Astrocyte (in vitro differentiated cells and primary cell): ENCODE measurements around the gene DISP1. TPM values are rescaled to one million over a fixed set of nuclear protein-coding genes. Genes with fewer than 3 reads are reported as not detected.

Source experiments
- DNase-seq: peaks from one replicate; pipeline ENCODE4 v3.0.0-alpha.2; 2010; ENCODE audit warnings: low read depth
- FAIRE-seq: peaks from 2 replicates; lab custom pipeline; 2011; peaks lifted over from hg19 to GRCh38; lab: Jason Lieb, UNC
- H2AFZ ChIP-seq: 2 replicates; pipeline ENCODE4 v1.6.0; 2012; ENCODE audit warnings: low read depth, low read length, inconsistent platforms
- H3K27ac ChIP-seq: 2 replicates; pipeline ENCODE4 v1.5.1; 2011; ENCODE audit warnings: low read depth, low read length, inconsistent platforms
- H3K27me3 ChIP-seq: 2 replicates; pipeline ENCODE4 v1.6.0; 2011; ENCODE audit warnings: low read length, inconsistent platforms; ENCODE audit not compliant: insufficient read depth
- H3K36me3 ChIP-seq: 2 replicates; pipeline ENCODE4 v1.5.1; 2011; ENCODE audit warnings: low read length, inconsistent platforms; ENCODE audit not compliant: insufficient read depth
- H3K4me1 ChIP-seq: 2 replicates; pipeline ENCODE4 v1.5.1; 2011; ENCODE audit warnings: low read length, inconsistent platforms; ENCODE audit not compliant: insufficient read depth
- H3K4me2 ChIP-seq: 2 replicates; pipeline ENCODE4 v1.6.0; 2012; ENCODE audit warnings: low read length, inconsistent platforms
- H3K4me3 ChIP-seq: 2 replicates; pipeline ENCODE4 v1.5.1; 2011; ENCODE audit warnings: low read depth, mild to moderate bottlenecking, low read length, inconsistent platforms; ENCODE audit not compliant: insufficient read depth
- H3K79me2 ChIP-seq: 2 replicates; pipeline ENCODE4 v1.6.0; 2012; ENCODE audit warnings: mild to moderate bottlenecking, low read length, inconsistent platforms; ENCODE audit not compliant: insufficient read depth
- H3K9ac ChIP-seq: 2 replicates; pipeline ENCODE4 v1.6.0; 2012; ENCODE audit warnings: mild to moderate bottlenecking, low read length, inconsistent platforms
- H3K9me3 ChIP-seq: 2 replicates; pipeline ENCODE4 v1.5.1; 2012; ENCODE audit warnings: low read depth, mild to moderate bottlenecking, low read length, inconsistent platforms; ENCODE audit not compliant: insufficient read depth
- H4K20me1 ChIP-seq: 2 replicates; pipeline ENCODE4 v1.6.0; 2012; ENCODE audit warnings: low read length, inconsistent platforms; ENCODE audit not compliant: insufficient read depth
- H3K27ac Mint-ChIP-seq: one replicate; pipeline ENCODE4 v1.8.0; 2021; ENCODE audit warnings: mild to moderate bottlenecking, mixed read lengths; ENCODE audit not compliant: unreplicated experiment
- H3K27me3 Mint-ChIP-seq: one replicate; pipeline ENCODE4 v1.8.0; 2021; ENCODE audit warnings: low read depth, mixed read lengths; ENCODE audit not compliant: unreplicated experiment
- H3K36me3 Mint-ChIP-seq: one replicate; pipeline ENCODE4 v1.8.0; 2021; ENCODE audit warnings: low read depth, mixed read lengths; ENCODE audit not compliant: unreplicated experiment
- H3K4me1 Mint-ChIP-seq: one replicate; pipeline ENCODE4 v1.8.0; 2021; ENCODE audit warnings: low read depth, mixed read lengths; ENCODE audit not compliant: unreplicated experiment
- H3K4me3 Mint-ChIP-seq: one replicate; pipeline ENCODE4 v1.8.0; 2021; ENCODE audit warnings: mild to moderate bottlenecking, moderate library complexity, mixed read lengths; ENCODE audit not compliant: unreplicated experiment
- H3K9me3 Mint-ChIP-seq: one replicate; pipeline ENCODE4 v1.8.0; 2021; ENCODE audit warnings: mild to moderate bottlenecking, mixed read lengths; ENCODE audit not compliant: unreplicated experiment
- CTCF ChIP-seq: IDR thresholded peaks from 2 replicates; pipeline ENCODE4 v1.5.1; 2011; ENCODE audit warnings: low read depth, mild to moderate bottlenecking, inconsistent platforms, low read length, moderate library complexity; ENCODE audit not compliant: insufficient read depth
- EZH2 ChIP-seq: IDR thresholded peaks from 2 replicates; pipeline ENCODE4 v1.6.1; 2012; ENCODE audit warnings: mild to moderate bottlenecking, low read length, inconsistent platforms; ENCODE audit not compliant: insufficient read depth
- total RNA-seq: library from RNA; stranded (reverse); gene quantifications from 2 replicates; pipeline ENCODE4 v1.2.1, GENCODE V29; 2021

The DISP1 gene
- total RNA-seq, 1 donor from 2014 or later, result 4.1 TPM

GRCh38 chr1:222801067-222801466, 13.8 kb upstream of the DISP1 start:
- Histone ChIP-seq H3K79me2 (no peaks in the 10 kb centered on the region), H3K36me3 (no peaks in the 10 kb centered on the region), H4K20me1 (no peaks in the 10 kb centered on the region), H3K9me3 (no peaks in the 10 kb centered on the region), H2AFZ (no peak overlapping the region), H3K4me2 (no peak overlapping the region), H3K27ac (no peak overlapping the region), H3K4me3 (no peak overlapping the region), H3K9ac (no peak overlapping the region), H3K4me1 (no peaks in the 10 kb centered on the region), H3K27me3 (no peaks in the 10 kb centered on the region)
- Mint-ChIP-seq H3K27me3 (peaks cover 4% of the 10 kb centered on the region), H3K36me3 (peaks cover 4% of the 10 kb centered on the region), H3K4me3 (no peak overlapping the region), H3K9me3 (no peaks in the 10 kb centered on the region), H3K4me1 (peaks cover 1% of the 10 kb centered on the region), H3K27ac (no peak overlapping the region)
- no peak for TF ChIP-seq EZH2
- TF ChIP-seq CTCF, result no peak
- DNase-seq, result no peak
- no peak for FAIRE-seq

GRCh38 chr1:222811671-222812070, 3.2 kb upstream of the DISP1 start:
- Histone ChIP-seq H3K4me3 (no peak overlapping the region), H3K36me3 (no peaks in the 10 kb centered on the region), H3K79me2 (peaks cover 16% of the 10 kb centered on the region), H3K9ac (no peak overlapping the region), H3K4me1 (peaks cover 24% of the 10 kb centered on the region), H3K4me2 (no peak overlapping the region), H3K9me3 (no peaks in the 10 kb centered on the region), H4K20me1 (no peaks in the 10 kb centered on the region), H3K27ac (no peak overlapping the region), H2AFZ (no peak overlapping the region), H3K27me3 (no peaks in the 10 kb centered on the region)
- Mint-ChIP-seq H3K9me3 (no peaks in the 10 kb centered on the region), H3K36me3 (no peaks in the 10 kb centered on the region), H3K4me1 (peaks cover 9% of the 10 kb centered on the region), H3K4me3 (no peak overlapping the region), H3K27ac (no peak overlapping the region), H3K27me3 (no peaks in the 10 kb centered on the region)
- DNase-seq (no peak), FAIRE-seq (no peak)
- TF ChIP-seq EZH2 (no peak), CTCF (no peak)

- Mint-ChIP-seq H3K4me1 (peaks cover 25% of the 10 kb centered on the region), H3K4me3 (peak overlapping the region; percentile 88), H3K36me3 (no peaks in the 10 kb centered on the region), H3K27me3 (no peaks in the 10 kb centered on the region), H3K27ac (peak overlapping the region; percentile 19), H3K9me3 (no peaks in the 10 kb centered on the region)
- H3K27ac ChIP-seq, result peak overlapping the region; percentile 97
- peak overlapping the region; percentile 93 for H3K4me3 ChIP-seq
- H3K36me3 ChIP-seq, result no peaks in the 10 kb centered on the region
- DNase-seq, result peak; percentile 49
- H3K9me3 ChIP-seq, result no peaks in the 10 kb centered on the region
- H4K20me1 ChIP-seq, result peaks cover 3% of the 10 kb centered on the region
- H3K9ac ChIP-seq, result peak overlapping the region; percentile 96
- no peak for TF ChIP-seq EZH2
- no peak for TF ChIP-seq CTCF
- H2AFZ ChIP-seq, result peak overlapping the region; percentile 95
- no peaks in the 10 kb centered on the region for H3K27me3 ChIP-seq
- FAIRE-seq, result no peak
- H3K4me1 ChIP-seq, result peaks cover 40% of the 10 kb centered on the region
- H3K4me2 ChIP-seq, result peak overlapping the region; percentile 94
- peaks cover 33% of the 10 kb centered on the region for H3K79me2 ChIP-seq
These were observed 838 bp upstream of the DISP1 start for GRCh38 chr1:222813866-222814535.
